KOPT-K1 (cell line): Measurements from ENCODE around the gene RNPEPL1.

ENCODE experiments used
- H3K27ac ChIP-seq: fragments of 200-600 bp; sonication (generic); 2 replicates; pipeline ENCODE4 v1.5.1; 2016; ENCODE audit warnings: antibody characterized with exemption, mild to moderate bottlenecking, low read depth, low read length; ENCODE audit not compliant: poor library complexity, severe bottlenecking
- H3K36me3 ChIP-seq: fragments of 200-600 bp; sonication (generic); 2 replicates; pipeline ENCODE4 v1.5.1; 2017; ENCODE audit warnings: antibody characterized with exemption, mild to moderate bottlenecking, low read length, moderate library complexity; ENCODE audit not compliant: insufficient read depth
- H3K9me3 ChIP-seq: fragments of 200-600 bp; sonication (generic); 2 replicates; pipeline ENCODE4 v1.5.1; 2017; ENCODE audit warnings: antibody characterized with exemption, low read length, mild to moderate bottlenecking; ENCODE audit not compliant: insufficient read depth, poor library complexity, severe bottlenecking

The RNPEPL1 gene

DNA sequence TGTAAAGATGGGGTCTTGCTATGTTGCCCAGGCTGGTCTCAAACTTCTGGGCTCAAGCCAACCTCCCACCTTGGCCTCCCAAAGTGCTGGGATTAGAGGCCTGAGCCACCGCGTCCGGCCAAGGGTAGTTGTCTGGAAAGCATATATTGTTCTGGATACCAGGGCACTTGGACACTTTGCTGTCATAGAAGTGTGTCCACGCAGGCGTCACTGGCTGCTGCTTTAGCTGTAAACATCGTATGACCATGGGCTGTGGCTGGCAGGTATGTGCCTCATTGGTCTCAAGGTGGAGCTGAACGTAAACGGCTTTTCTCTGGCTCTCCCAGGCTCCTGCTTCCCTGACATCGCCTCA lies 53.8 kb downstream of the RNPEPL1 start:
- H3K36me3 ChIP-seq = no peaks in the 10 kb centered on the region
- peaks cover 13% of the 10 kb centered on the region for H3K9me3 ChIP-seq
- no peak overlapping the region for H3K27ac ChIP-seq

DNA sequence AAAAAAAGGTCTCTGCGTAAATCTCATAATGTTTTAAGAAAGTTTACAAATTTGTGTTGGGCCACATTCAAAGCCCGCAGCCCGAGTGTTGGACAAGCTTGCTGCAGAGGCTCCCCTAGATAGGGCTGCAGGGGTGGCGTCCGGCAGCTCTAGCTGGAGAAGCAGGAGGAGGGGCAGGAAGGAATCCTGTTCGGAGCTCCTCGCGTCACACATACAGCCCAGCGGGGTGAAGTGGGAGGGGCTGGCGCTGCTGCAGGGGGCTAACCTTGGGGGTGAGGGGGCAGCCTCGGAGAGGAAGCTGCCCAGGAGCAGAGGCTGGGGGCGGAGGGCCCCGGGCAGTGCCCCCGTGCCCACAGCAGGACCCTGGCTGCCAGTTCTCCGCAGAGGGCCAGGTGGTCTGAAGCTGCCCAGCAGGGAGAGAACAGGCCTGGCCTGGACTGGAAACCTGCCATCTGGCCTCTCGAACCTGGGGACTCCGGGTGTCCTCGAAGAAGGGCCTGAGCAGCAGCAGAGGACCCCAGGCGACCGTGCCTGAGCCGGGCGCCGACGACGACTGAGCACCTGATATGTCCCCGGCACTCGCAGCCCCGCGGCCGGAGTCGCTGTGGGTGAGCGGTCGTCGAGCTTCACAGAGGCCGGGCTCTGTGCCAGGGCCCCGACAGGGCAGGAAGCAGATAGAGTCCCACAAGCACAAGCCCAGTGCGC lies 54.4 kb downstream of the RNPEPL1 start:
- Histone ChIP-seq H3K9me3 (peaks cover 7% of the 10 kb centered on the region), H3K27ac (no peak overlapping the region)

DNA sequence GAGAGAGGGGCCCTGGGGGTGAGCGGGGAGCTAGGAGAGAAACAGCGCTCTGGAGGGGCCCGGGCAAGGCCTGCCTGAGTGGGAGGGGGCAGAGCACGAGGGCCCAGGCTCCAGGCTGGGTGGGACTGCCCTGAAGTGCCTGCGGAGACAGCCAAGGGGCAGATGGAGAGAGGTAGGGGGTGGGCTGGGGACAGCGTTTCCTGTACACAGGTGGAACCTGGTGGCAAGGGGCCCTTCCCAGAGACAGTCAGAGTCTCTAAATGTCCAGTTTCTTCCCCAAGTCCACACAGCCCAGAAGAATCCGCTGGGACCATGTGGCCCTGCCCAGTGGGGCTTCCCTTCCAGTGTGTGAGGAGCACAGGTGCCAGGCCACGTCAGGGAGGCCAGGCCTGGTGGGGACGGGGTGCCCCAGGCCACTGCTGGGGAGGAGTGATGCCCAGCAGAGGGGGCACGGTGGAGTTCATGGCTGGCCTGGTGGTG lies 55.3 kb downstream of the RNPEPL1 start:
- Histone ChIP-seq H3K36me3 (no peaks in the 10 kb centered on the region), H3K27ac (no peak overlapping the region), H3K9me3 (no peaks in the 10 kb centered on the region)

More for the DNA sequence above, 54.4 kb downstream of the RNPEPL1 start:
- H3K36me3 ChIP-seq = no peaks in the 10 kb centered on the region

DNA sequence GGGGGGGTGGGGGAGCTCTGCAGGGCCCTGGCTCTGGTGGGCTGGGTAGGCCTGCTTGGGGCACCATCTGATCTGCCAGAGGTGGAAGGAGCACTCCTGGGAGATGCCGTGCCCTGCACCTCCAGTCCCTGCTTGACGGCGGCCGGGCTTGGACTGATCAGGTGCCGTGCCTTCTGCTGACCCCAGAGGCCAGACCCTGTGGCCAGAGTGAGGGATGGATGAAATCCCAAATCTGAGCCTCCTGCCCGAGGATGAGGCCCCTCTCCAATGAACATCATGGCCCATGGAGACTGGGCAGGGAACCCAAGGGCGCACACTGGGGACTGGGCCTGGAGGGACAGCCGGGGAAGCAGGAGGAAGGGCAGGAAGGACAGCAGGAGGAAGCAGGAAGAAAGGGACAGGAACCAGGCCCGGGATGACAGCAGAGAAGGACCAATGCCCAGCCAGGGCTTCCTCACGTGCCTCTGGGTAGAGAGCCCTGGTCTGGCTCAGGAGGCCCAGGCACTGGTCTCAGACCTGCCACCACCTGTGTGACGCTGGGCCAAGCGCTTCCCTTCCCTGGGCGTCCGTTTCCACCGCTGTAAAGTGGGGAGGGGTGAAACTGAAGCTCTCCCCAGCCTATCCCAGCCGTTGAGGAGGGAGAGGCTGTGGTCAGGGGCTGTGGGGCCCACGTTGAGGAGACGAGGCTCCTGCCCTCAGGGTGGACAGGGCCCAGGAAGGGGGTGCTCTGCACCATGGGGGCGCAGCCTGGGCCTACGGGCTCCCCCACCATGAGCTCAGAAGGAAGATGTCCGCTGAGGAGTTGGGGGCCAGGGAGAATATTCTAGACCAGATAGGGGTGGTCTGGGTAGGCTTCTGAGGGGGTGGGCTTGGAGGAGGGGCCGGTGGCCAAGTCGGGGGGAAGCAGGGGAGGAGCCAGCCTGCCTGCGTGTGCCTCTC lies 56.0 kb downstream of the RNPEPL1 start:
- Histone ChIP-seq H3K27ac (no peak overlapping the region), H3K9me3 (no peaks in the 10 kb centered on the region), H3K36me3 (no peaks in the 10 kb centered on the region)

DNA sequence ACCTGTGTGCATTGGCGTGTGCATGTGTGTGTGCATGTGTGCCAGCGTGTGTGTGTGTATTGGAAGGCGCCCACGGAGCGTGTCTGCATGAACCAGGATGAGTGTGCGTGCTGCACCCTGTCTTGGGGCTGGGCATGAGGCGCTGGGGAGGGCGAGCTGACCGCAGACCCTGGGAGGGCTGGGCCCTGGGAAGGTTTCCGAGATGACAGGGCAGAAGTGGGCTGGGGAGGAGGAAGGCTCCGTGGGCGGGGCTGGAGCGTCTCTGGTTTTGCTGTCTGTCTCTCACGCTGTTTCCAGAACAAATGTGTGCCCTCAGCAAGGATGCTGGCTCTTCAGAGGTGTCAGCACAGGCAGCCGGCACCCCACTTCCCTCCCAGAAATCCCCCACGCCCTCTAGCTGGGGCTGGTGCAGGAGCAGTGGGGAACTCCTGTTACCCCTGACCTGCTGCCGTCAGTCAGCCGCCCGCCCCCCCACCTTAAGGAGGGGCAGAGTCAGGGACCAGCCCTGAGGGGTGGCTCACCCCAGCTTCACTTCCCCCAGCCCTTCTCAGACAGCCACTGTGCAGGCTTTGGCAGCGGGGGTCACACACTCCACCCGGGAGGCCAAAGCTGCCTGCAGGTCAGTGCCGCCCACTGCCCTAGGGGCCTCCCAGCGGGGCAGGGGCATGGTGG lies 56.8 kb downstream of the RNPEPL1 start, which contains the start of gene GPR35:
GPR35 (plus strand) TSS at position 531 of the 672 bp plus-strand sequence. CDS start 4,473 bp downstream, outside the sequence.
- peak within 1 kb of the TSS; percentile 77 for H3K27ac ChIP-seq
- no peaks in the 10 kb centered on the region for H3K36me3 ChIP-seq
- H3K9me3 ChIP-seq = no peaks in the 10 kb centered on the region

DNA sequence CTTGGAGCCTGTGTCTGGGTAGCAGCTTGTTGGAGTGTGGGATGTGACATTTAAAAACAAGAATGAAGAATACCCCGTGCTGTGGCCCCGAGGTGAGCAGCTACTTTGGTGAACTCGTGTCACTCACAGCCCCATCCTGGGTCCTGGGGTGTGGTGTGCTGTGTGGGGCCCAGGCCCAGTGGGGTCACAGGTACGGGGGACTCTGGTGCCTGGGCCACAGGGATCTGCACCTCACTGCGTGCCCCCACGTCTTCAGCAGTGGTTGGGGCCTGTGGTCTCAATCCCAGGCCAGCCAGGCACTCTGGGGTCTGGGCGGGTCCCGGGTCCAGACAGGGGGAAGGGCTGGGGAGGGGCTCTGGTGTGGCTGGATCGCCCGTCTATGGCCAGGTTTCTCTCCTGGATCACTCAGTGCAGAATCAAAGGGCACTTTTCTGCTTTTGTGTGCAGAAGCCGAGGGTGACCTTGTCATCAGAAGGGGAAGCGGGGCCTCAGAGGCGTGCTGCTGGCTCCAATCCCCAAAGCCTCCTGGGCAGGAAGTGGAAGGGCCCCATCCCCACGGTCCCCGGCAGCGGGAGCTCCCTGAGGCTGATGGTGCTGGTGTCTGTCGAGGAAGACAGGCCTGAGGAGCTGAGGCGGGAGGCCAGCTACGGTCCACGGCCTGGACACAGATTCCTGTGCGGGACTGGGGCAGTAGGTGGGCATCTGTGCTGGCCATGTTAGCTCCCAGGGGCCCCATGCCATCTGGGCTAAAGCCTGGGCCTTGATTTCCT lies 58.4 kb downstream of the RNPEPL1 start:
- Histone ChIP-seq H3K9me3 (no peaks in the 10 kb centered on the region), H3K36me3 (no peaks in the 10 kb centered on the region), H3K27ac (peak overlapping the region; percentile 77)

DNA sequence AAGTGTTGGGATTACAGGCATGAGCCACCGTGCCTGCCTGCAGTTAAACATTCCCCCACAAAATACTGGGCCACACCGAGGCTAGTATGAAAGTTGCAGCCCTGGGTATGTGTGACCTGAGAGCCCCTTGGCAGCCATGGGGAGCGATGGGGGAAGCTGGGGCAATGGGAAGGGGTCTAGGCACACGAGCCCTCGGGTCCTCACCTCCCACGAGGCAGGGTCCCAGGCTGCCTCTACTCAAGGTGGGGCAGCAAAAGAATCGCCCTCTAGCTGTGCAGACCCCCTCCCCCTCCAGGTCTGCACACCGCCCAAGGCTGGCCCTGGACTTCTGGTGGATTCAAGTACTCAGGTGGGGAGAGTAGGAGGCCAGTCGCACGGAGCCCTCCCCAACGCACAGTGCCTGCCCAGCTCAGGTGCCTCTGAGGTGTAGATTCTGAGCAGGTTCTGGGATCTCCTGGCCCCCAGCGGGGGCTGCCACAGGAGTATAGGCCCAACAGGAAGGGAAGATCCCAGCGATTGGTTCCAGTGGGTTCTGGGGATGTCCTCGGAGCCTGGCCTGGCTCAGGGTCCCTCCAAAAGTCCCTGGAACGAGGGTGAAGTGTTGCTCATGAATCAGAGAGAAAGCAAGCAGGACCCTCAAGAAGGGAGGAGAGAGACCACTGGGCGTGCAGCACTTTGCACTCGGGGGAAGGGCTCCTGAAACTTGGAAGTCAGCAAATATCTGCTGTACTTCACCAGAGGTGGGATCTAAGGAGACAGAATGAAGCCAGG lies 59.6 kb downstream of the RNPEPL1 start:
- Histone ChIP-seq H3K27ac (no peak overlapping the region), H3K9me3 (peaks cover 7% of the 10 kb centered on the region), H3K36me3 (no peaks in the 10 kb centered on the region)

DNA sequence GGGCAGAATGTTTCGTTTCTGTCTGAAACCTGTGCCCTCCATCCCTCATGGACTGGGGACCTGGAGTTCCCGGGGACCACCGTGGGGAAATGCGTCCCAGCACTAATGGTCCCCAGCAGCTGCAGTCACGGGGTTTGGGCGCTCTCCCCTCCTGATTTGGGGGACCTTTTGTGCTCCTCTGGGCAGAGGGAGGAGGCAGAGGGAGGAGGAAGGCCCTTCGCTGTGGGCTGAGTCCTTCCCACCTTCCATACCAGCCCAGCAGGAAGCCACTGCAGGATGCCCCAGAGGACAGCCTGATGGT lies 60.2 kb downstream of the RNPEPL1 start:
- Histone ChIP-seq H3K36me3 (no peaks in the 10 kb centered on the region), H3K27ac (no peak overlapping the region)

DNA sequence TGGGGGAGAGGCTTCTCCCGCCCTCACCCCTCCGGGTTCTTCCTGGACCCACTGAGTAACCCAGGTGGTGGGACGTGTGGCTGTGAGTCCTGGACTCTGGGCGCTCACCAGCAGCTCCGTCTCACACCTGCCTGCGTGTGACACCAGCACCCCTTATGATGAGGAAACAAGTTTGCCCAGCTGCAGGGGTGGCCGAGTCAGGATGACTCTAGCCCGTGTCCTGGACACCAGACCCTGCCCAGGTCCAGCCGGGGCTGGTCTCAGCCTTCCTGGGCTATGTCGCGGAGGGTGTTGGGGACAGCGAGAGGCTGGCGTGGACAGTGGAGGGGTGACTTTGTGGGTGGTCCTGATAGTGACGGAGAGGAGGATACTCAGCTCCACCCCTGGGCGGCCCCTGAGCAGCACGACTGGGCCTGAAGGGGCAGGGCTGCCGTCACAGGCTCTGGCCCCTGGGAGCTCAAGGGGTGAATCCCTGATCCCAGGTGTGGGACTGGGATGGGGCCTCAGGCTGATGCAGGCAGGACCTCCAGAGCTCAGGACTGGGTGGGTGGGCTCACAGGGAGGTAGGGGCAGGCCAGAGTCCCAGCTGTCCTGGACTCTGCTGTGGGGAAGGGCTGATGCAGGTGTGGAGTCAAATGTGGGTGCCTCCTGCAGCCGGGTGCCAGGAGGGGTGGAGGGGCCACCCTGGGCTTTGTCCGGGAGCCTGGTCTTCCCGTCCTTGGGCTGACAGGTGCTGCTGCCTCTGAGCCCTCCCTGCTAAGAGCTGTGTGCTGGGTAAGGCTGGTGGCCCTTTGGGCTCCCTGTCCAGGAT lies 60.7 kb downstream of the RNPEPL1 start:
- no peak overlapping the region for H3K27ac ChIP-seq
- peaks cover 18% of the 10 kb centered on the region for H3K9me3 ChIP-seq
- H3K36me3 ChIP-seq = no peaks in the 10 kb centered on the region

More for the DNA sequence above, 60.2 kb downstream of the RNPEPL1 start:
- H3K9me3 ChIP-seq = peaks cover 12% of the 10 kb centered on the region

DNA sequence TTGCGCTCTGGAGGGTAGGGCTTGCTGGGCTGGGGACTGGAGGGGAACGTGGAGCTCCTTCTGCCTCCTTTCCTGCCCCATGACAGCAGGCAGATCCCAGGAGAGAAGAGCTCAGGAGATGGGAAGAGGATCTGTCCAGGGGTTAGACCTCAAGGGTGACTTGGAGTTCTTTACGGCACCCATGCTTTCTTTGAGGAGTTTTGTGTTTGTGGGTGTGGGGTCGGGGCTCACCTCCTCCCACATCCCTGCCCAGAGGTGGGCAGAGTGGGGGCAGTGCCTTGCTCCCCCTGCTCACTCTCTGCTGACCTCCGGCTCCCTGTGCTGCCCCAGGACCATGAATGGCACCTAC lies 61.3 kb downstream of the RNPEPL1 start:
- H3K36me3 ChIP-seq = no peaks in the 10 kb centered on the region
- H3K9me3 ChIP-seq = peaks cover 24% of the 10 kb centered on the region
- H3K27ac ChIP-seq = no peak overlapping the region

DNA sequence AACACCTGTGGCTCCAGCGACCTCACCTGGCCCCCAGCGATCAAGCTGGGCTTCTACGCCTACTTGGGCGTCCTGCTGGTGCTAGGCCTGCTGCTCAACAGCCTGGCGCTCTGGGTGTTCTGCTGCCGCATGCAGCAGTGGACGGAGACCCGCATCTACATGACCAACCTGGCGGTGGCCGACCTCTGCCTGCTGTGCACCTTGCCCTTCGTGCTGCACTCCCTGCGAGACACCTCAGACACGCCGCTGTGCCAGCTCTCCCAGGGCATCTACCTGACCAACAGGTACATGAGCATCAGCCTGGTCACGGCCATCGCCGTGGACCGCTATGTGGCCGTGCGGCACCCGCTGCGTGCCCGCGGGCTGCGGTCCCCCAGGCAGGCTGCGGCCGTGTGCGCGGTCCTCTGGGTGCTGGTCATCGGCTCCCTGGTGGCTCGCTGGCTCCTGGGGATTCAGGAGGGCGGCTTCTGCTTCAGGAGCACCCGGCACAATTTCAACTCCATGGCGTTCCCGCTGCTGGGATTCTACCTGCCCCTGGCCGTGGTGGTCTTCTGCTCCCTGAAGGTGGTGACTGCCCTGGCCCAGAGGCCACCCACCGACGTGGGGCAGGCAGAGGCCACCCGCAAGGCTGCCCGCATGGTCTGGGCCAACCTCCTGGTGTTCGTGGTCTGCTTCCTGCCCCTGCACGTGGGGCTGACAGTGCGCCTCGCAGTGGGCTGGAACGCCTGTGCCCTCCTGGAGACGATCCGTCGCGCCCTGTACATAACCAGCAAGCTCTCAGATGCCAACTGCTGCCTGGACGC lies 61.9 kb downstream of the RNPEPL1 start:
- Histone ChIP-seq H3K9me3 (peaks cover 30% of the 10 kb centered on the region), H3K36me3 (no peaks in the 10 kb centered on the region), H3K27ac (no peak overlapping the region)
